Keratinocyte (primary cell): ENCODE measurements around the gene PRKCZ. TPM values are rescaled to one million over a fixed set of nuclear protein-coding genes. Genes with fewer than 3 reads are reported as not detected.

Experiments used
- DNase-seq: peaks from one replicate; pipeline ENCODE4 v3.0.0-alpha.2; 2011; ENCODE audit warnings: low read depth, missing footprints, low spot score
- FAIRE-seq: peaks from 2 replicates; lab custom pipeline; 2011; peaks lifted over from hg19 to GRCh38; lab: Jason Lieb, UNC
- H2AFZ ChIP-seq: 2 replicates; pipeline ENCODE4 v1.6.0; 2012; ENCODE audit warnings: low read length, control low read depth, inconsistent platforms; ENCODE audit not compliant: control insufficient read depth
- H3K27ac ChIP-seq: 2 replicates; pipeline ENCODE4 v1.5.1; 2011; ENCODE audit warnings: low read length; ENCODE audit not compliant: control insufficient read depth, insufficient read depth
- H3K27me3 ChIP-seq: 3 replicates; pipeline ENCODE4 v1.6.0; 2011; ENCODE audit warnings: low read length; ENCODE audit not compliant: control insufficient read depth, insufficient read depth; ENCODE audit errors: extremely low read depth
- H3K36me3 ChIP-seq, 2 experiments: 2 replicates in 1 of 2; 3 replicates in 1 of 2; pipeline ENCODE4 v1.5.1; 2011; ENCODE audit warnings: low read length in 2 of 2, mild to moderate bottlenecking in 1 of 2; ENCODE audit not compliant: control insufficient read depth in 2 of 2, insufficient read depth in 2 of 2; ENCODE audit errors: extremely low read depth in 1 of 2
- H3K4me1 ChIP-seq: 3 replicates; pipeline ENCODE4 v1.5.1; 2011; ENCODE audit warnings: low read length; ENCODE audit not compliant: control insufficient read depth, insufficient read depth; ENCODE audit errors: extremely low read depth
- H3K4me2 ChIP-seq: 3 replicates; pipeline ENCODE4 v1.6.0; 2011; ENCODE audit warnings: low read depth, low read length; ENCODE audit not compliant: control insufficient read depth, insufficient read depth; ENCODE audit errors: extremely low read depth
- H3K4me3 ChIP-seq, 3 experiments: fragments of 200-600 bp in 1 of 3; sonication (generic) in 1 of 3; 2 replicates in 2 of 3; 3 replicates in 1 of 3; pipeline ENCODE4 v1.5.1; 2011 to 2016; ENCODE audit warnings: low read length in 3 of 3, mild to moderate bottlenecking in 3 of 3, control low read depth in 2 of 3, inconsistent platforms in 1 of 3, low read depth in 1 of 3, mixed read lengths in 1 of 3, mixed run types in 1 of 3, moderate library complexity in 1 of 3; ENCODE audit not compliant: control insufficient read depth in 2 of 3, insufficient read depth in 2 of 3; ENCODE audit errors: extremely low read depth in 1 of 3
- H3K79me2 ChIP-seq: 2 replicates; pipeline ENCODE4 v1.6.0; 2012; ENCODE audit warnings: low read length; ENCODE audit not compliant: control insufficient read depth, insufficient read depth
- H3K9ac ChIP-seq: 3 replicates; pipeline ENCODE4 v1.6.0; 2011; ENCODE audit warnings: low read length; ENCODE audit not compliant: control insufficient read depth, insufficient read depth; ENCODE audit errors: extremely low read depth
- H3K9me1 ChIP-seq: 3 replicates; pipeline ENCODE4 v1.6.0; 2011; ENCODE audit warnings: low read length; ENCODE audit not compliant: control insufficient read depth, insufficient read depth; ENCODE audit errors: extremely low read depth
- H3K9me3 ChIP-seq: 2 replicates; pipeline ENCODE4 v1.5.1; 2012; ENCODE audit warnings: low read depth, low read length; ENCODE audit not compliant: control insufficient read depth
- H4K20me1 ChIP-seq: 3 replicates; pipeline ENCODE4 v1.6.0; 2011; ENCODE audit warnings: low read length; ENCODE audit not compliant: control insufficient read depth, insufficient read depth; ENCODE audit errors: extremely low read depth
- EZH2 ChIP-seq: IDR thresholded peaks from one replicate; pipeline ENCODE4 v1.6.1; 2012; ENCODE audit warnings: inconsistent platforms, mild to moderate bottlenecking, low read length, moderate library complexity
- dilution Hi-C: fragments of 300-500 bp; cut with MboI; formaldehyde crosslinking; loops from one replicate; pipeline ENCODE4 v1.7.0; 2020; ENCODE audit warnings: low sequenced_read_pairs; ENCODE audit not compliant: extremely low pct_ligation_motif_present
- polyA plus RNA-seq, 5 experiments: library from polyadenylated mRNA; depleted of rRNA in 3 of 5; stranded (reverse) in 3 of 5; stranded (forward) in 1 of 5; unstranded in 1 of 5; fragments of >200 nt; gene quantifications; 1 replicate in 1 of 5; 2 replicates in 3 of 5; 3 replicates in 1 of 5; pipeline versions ENCODE4 v1.2.1 to v1.2.3, GENCODE V29; 2011 to 2012; ENCODE audit warnings: missing spikeins in 2 of 5, low read depth in 1 of 5, low replicate concordance in 1 of 5
- TF ChIP-seq, protein P1 (sequence below), 3 experiments: IDR thresholded peaks in 1 of 3; conservative IDR thresholded peaks in 1 of 3; optimal IDR thresholded peaks in 1 of 3; 2 replicates in 2 of 3; 3 replicates in 1 of 3; pipeline versions ENCODE3 to v1.5.1; 2011; ENCODE audit warnings: low read length in 3 of 3, mild to moderate bottlenecking in 3 of 3, moderate library complexity in 2 of 3, control low read depth in 1 of 3, inconsistent platforms in 1 of 3; ENCODE audit not compliant: insufficient read depth in 2 of 3; ENCODE audit errors: extremely low read depth in 1 of 3

The PRKCZ gene
- polyA plus RNA-seq, 1 donor (not counting 4 experiments of a cell fraction or from before 2014, with no cell fraction given): 36.3 TPM

DNA sequence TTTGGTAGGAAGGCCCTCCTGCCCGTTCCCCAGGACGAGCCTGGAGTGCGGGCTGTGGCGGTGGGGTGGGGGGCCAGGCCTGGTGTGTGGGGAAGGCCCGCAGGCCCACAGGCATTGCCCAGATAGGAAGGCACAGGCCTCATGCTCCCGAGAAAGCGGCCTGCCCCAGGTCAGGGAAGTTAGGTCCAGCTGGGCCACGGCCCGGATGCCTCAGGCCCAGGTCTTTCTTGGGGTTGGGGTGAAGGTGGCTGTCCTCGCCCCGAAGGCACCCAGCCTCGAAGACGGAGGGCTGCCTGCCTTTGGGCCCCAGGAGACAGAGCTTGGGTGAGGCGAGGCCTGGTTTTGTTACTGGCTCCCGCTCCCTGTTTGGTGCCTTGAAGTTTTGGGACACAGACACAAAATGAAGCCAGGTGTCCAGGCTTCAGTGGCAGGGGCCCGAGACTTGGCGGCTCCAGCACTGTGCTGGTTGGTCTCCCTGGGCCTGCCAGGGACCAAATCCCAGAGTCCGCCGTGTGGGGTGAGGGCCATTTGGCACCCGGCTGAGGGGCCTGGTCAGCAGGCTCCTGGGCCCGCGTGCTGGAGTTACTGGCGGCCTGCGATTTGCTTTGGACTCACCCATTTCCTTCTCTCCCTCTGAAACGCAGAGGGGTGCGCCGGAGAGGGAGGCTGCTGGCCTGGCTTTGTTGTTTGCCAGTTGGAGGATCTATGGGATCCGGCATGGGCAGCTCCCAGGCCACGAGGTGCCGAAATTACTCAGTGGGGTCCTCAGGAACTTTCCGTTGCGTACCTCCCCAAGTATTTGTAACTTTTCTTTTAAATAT is 179.9 kb downstream of the PRKCZ start:
- Histone ChIP-seq H3K9me3 (no peaks in the 10 kb centered on the region), H4K20me1 (peaks cover 52% of the 10 kb centered on the region), H3K4me1 (peaks cover 41% of the 10 kb centered on the region), H3K36me3 (no peaks in the 10 kb centered on the region), H3K9me1 (no peaks in the 10 kb centered on the region), H2AFZ (no peak overlapping the region), H3K27ac (peak overlapping the region; percentile 75), H3K4me2 (peak overlapping the region; percentile 88), H3K79me2 (peaks cover 66% of the 10 kb centered on the region), H3K27me3 (no peaks in the 10 kb centered on the region), H3K4me3 (peak overlapping the region; percentile 54 to 88 (median 87)), H3K9ac (peak overlapping the region; percentile 88)
- DNase-seq (no peak), FAIRE-seq (no peak)
- no peak for TF ChIP-seq EZH2
- TF ChIP-seq, protein P1, sequence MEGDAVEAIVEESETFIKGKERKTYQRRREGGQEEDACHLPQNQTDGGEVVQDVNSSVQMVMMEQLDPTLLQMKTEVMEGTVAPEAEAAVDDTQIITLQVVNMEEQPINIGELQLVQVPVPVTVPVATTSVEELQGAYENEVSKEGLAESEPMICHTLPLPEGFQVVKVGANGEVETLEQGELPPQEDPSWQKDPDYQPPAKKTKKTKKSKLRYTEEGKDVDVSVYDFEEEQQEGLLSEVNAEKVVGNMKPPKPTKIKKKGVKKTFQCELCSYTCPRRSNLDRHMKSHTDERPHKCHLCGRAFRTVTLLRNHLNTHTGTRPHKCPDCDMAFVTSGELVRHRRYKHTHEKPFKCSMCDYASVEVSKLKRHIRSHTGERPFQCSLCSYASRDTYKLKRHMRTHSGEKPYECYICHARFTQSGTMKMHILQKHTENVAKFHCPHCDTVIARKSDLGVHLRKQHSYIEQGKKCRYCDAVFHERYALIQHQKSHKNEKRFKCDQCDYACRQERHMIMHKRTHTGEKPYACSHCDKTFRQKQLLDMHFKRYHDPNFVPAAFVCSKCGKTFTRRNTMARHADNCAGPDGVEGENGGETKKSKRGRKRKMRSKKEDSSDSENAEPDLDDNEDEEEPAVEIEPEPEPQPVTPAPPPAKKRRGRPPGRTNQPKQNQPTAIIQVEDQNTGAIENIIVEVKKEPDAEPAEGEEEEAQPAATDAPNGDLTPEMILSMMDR (optimal IDR thresholded peaks at IDR 0.05 in 1 of 3, IDR thresholded peaks at IDR 0.05 in 1 of 3, conservative IDR thresholded peaks at IDR 0.05 in 1 of 3; ENCODE audit: extremely low read depth in 1 of 3, insufficient read depth in 2 of 3, low read length in 3 of 3): no peak
- dilution Hi-C loops: no loop called here

DNA sequence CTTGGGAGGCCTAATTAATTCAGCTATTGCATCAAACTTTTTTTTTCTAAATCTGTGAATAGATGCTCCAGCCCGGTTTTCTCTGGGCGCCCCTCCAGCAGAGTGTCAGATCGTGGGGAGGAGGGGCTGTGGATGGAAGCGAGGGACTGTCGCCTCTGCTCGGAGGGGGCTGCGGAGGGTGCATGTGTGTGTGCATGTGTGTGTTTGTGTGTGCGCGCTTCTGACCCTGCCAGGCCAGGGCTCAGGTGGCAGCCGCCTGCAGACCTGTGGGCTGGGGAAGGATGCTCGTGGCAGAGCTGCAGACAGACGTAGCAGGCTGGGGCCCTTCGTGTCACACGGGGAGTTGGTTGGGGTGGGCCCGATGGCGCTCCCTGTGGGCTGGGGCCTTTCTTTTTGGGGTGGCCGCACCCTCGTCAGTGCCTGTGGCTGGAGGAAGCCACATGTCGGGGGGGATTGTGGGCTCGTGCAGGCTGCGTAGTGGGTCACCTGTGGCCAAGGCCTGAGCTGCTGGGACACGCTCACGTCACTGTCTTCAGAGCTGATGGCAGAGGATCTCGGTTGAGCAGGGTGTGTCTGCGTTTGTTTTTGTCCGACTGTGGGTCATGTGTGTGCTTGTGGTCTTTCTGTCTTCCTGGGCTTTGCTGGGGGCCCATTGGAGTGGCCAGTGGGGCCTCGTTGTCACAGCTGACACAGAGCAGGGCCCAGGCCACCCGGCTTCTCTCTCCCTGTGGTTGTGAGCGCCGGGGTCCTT is 180.7 kb downstream of the PRKCZ start:
- Histone ChIP-seq H3K4me1 (peaks cover 41% of the 10 kb centered on the region), H3K27me3 (no peaks in the 10 kb centered on the region), H3K79me2 (peaks cover 74% of the 10 kb centered on the region), H3K9ac (peak overlapping the region; percentile 88), H4K20me1 (peaks cover 59% of the 10 kb centered on the region), H3K27ac (peak overlapping the region; percentile 75), H3K36me3 (no peaks in the 10 kb centered on the region), H3K4me2 (peak overlapping the region; percentile 88), H3K4me3 (peak overlapping the region; percentile 54 to 88 (median 87)), H2AFZ (no peak overlapping the region), H3K9me1 (no peaks in the 10 kb centered on the region), H3K9me3 (no peaks in the 10 kb centered on the region)
- dilution Hi-C loops: no loop called here
- FAIRE-seq (no peak), DNase-seq (no peak)
- no peak for TF ChIP-seq EZH2
- TF ChIP-seq, protein P1 (optimal IDR thresholded peaks at IDR 0.05 in 1 of 3, IDR thresholded peaks at IDR 0.05 in 1 of 3, conservative IDR thresholded peaks at IDR 0.05 in 1 of 3; ENCODE audit: extremely low read depth in 1 of 3, insufficient read depth in 2 of 3, low read length in 3 of 3): no peak
